SK-N-SH treated with all-trans-retinoic acid at 6 μM for 48 hours (cell line): ENCODE measurements around the gene NKX2-2.

Experiments
- ATAC-seq: fragments of 200-7000 bp; cut with Tn5 transposase; 3 replicates; pipeline ENCODE4 v1.9.1; 2020; ENCODE audit warnings: mild to moderate bottlenecking, moderate library complexity
- ARNTL ChIP-seq: fragments of 450-650 bp; formaldehyde crosslinking; IDR thresholded peaks from 2 replicates; pipeline ENCODE4 v1.5.0; 2020; ENCODE audit warnings: low read depth, mild to moderate bottlenecking, moderate library complexity, borderline replicate concordance
- BACH2 ChIP-seq: fragments of 250-450 bp; sonication (Bioruptor Pico); IDR thresholded peaks from 2 replicates; pipeline ENCODE4 v1.9.0; 2021; ENCODE audit warnings: mild to moderate bottlenecking, borderline replicate concordance
- CREB5 ChIP-seq: fragments of 250-450 bp; sonication (Bioruptor Pico); IDR thresholded peaks from 2 replicates; pipeline ENCODE4 v1.5.1; 2020; ENCODE audit warnings: low read depth, mild to moderate bottlenecking, moderate library complexity
- CSDC2 ChIP-seq: fragments of 250-450 bp; sonication (Bioruptor Pico); IDR thresholded peaks from 2 replicates; pipeline ENCODE4 v1.5.0; 2020; ENCODE audit warnings: mild to moderate bottlenecking, moderate library complexity
- CSRNP3 ChIP-seq: fragments of 250-450 bp; sonication (Bioruptor Pico); IDR thresholded peaks from 2 replicates; pipeline ENCODE4 v1.5.1; 2021; ENCODE audit warnings: mild to moderate bottlenecking, moderate library complexity
- ESRRG ChIP-seq: fragments of 250-450 bp; sonication (Bioruptor Pico); IDR thresholded peaks from 2 replicates; pipeline ENCODE4 v1.6.1; 2021; ENCODE audit warnings: mild to moderate bottlenecking
- GLIS3 ChIP-seq: fragments of 250-450 bp; sonication (Bioruptor Pico); IDR thresholded peaks from 2 replicates; pipeline ENCODE4 v1.5.0; 2020; ENCODE audit warnings: mild to moderate bottlenecking, moderate library complexity
- ISL1 ChIP-seq: fragments of 250-450 bp; sonication (Bioruptor Pico); IDR thresholded peaks from 2 replicates; pipeline ENCODE4 v2.1.2; 2022; ENCODE audit warnings: mild to moderate bottlenecking, moderate library complexity
- OSR1 ChIP-seq: fragments of 250-450 bp; sonication (Bioruptor Pico); IDR thresholded peaks from 2 replicates; pipeline ENCODE4 v1.8.0; 2022; ENCODE audit warnings: moderate library complexity, mild to moderate bottlenecking, inconsistent platforms
- PATZ1 ChIP-seq: fragments of 250-450 bp; sonication (Bioruptor Pico); IDR thresholded peaks from 2 replicates; pipeline ENCODE4 v1.8.0; 2020; ENCODE audit warnings: mild to moderate bottlenecking, moderate library complexity, borderline replicate concordance
- PPARA ChIP-seq: fragments of 250-450 bp; sonication (Bioruptor Pico); IDR thresholded peaks from 2 replicates; pipeline ENCODE4 v1.5.0; 2020; ENCODE audit warnings: mild to moderate bottlenecking, borderline replicate concordance
- RARB ChIP-seq: fragments of 250-450 bp; sonication (Bioruptor Pico); IDR thresholded peaks from 2 replicates; pipeline ENCODE4 v1.8.0; 2021; ENCODE audit warnings: mild to moderate bottlenecking, moderate library complexity
- SNAI2 ChIP-seq: fragments of 250-450 bp; sonication (Bioruptor Pico); IDR thresholded peaks from 2 replicates; pipeline ENCODE4 v1.5.0; 2020; ENCODE audit warnings: mild to moderate bottlenecking, moderate library complexity
- TCF4 ChIP-seq: fragments of 250-450 bp; sonication (Bioruptor Pico); IDR thresholded peaks from 2 replicates; pipeline ENCODE4 v1.8.0; 2021; ENCODE audit warnings: mild to moderate bottlenecking, moderate library complexity, borderline replicate concordance
- TOX ChIP-seq: fragments of 250-450 bp; sonication (Bioruptor Pico); IDR thresholded peaks from 2 replicates; pipeline ENCODE4 v1.8.0; 2021; ENCODE audit warnings: mild to moderate bottlenecking, moderate library complexity, borderline replicate concordance
- ZC3H10 ChIP-seq: fragments of 250-450 bp; sonication (Bioruptor Pico); IDR thresholded peaks from 2 replicates; pipeline ENCODE4 v1.5.1; 2021; ENCODE audit warnings: mild to moderate bottlenecking, moderate library complexity
- ZFP30 ChIP-seq: fragments of 450-650 bp; formaldehyde crosslinking; IDR thresholded peaks from 2 replicates; pipeline ENCODE4 v1.5.0; 2022; ENCODE audit warnings: mild to moderate bottlenecking, moderate library complexity
- ZNF565 ChIP-seq: fragments of 450-650 bp; formaldehyde crosslinking; conservative IDR thresholded peaks from 2 replicates; pipeline ENCODE4 v1.5.0; 2020; ENCODE audit warnings: low read depth, mild to moderate bottlenecking, moderate library complexity
- ZNF70 ChIP-seq: fragments of 450-650 bp; formaldehyde crosslinking; IDR thresholded peaks from 2 replicates; pipeline ENCODE4 v1.5.0; 2020; ENCODE audit warnings: mild to moderate bottlenecking, moderate library complexity
- ZNF8 ChIP-seq: fragments of 450-650 bp; formaldehyde crosslinking; IDR thresholded peaks from 2 replicates; pipeline ENCODE4 v1.5.0; 2020; ENCODE audit warnings: mild to moderate bottlenecking, moderate library complexity
- TF ChIP-seq, protein P1 (sequence below): fragments of 250-450 bp; sonication (Bioruptor Pico); IDR thresholded peaks from 2 replicates; pipeline ENCODE4 v1.5.0; 2020; ENCODE audit warnings: mild to moderate bottlenecking, moderate library complexity

The NKX2-2 gene

DNA sequence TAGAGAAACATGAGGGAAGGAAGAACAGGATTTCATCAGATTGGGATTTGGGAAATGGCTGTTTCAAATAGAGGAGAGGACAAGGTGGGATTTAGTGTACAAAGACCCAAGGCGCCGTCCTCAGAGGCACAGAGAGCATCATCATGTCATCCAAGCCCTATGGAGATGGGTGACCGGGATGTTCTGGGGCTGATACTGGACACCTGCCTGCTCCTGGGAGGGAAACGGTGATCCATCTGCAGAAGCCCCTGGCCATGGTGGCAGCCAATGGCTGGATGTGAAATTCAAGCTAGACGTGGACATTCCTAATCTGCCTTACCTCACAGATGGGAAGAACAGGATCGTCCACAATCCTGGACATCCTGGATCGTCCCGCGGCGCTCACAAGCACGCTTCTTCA is 12.7 kb downstream of the NKX2-2 start:
- no peak for TF ChIP-seq TOX (CRISPR knock-in tag)
- no peak for TF ChIP-seq CSRNP3 (CRISPR knock-in tag)
- no peak for TF ChIP-seq PATZ1
- TF ChIP-seq SNAI2 (CRISPR knock-in tag): no peak
- TF ChIP-seq, protein P1, sequence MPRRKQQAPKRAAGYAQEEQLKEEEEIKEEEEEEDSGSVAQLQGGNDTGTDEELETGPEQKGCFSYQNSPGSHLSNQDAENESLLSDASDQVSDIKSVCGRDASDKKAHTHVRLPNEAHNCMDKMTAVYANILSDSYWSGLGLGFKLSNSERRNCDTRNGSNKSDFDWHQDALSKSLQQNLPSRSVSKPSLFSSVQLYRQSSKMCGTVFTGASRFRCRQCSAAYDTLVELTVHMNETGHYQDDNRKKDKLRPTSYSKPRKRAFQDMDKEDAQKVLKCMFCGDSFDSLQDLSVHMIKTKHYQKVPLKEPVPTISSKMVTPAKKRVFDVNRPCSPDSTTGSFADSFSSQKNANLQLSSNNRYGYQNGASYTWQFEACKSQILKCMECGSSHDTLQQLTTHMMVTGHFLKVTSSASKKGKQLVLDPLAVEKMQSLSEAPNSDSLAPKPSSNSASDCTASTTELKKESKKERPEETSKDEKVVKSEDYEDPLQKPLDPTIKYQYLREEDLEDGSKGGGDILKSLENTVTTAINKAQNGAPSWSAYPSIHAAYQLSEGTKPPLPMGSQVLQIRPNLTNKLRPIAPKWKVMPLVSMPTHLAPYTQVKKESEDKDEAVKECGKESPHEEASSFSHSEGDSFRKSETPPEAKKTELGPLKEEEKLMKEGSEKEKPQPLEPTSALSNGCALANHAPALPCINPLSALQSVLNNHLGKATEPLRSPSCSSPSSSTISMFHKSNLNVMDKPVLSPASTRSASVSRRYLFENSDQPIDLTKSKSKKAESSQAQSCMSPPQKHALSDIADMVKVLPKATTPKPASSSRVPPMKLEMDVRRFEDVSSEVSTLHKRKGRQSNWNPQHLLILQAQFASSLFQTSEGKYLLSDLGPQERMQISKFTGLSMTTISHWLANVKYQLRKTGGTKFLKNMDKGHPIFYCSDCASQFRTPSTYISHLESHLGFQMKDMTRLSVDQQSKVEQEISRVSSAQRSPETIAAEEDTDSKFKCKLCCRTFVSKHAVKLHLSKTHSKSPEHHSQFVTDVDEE: no peak
- no peak for TF ChIP-seq BACH2
- no peak for TF ChIP-seq ZNF565 (CRISPR knock-in tag)
- no peak for TF ChIP-seq TCF4
- TF ChIP-seq ZFP30: no peak
- no peak for TF ChIP-seq CSDC2 (CRISPR knock-in tag)
- TF ChIP-seq RARB (CRISPR knock-in tag): no peak
- TF ChIP-seq ZC3H10 (CRISPR knock-in tag): no peak
- TF ChIP-seq ISL1 (CRISPR knock-in tag): no peak
- no peak for TF ChIP-seq GLIS3
- no peak for TF ChIP-seq OSR1 (CRISPR knock-in tag)
- no peak for TF ChIP-seq ZNF8 (CRISPR knock-in tag)
- no peak for TF ChIP-seq CREB5 (CRISPR knock-in tag)
- no peak for TF ChIP-seq ZNF70 (CRISPR knock-in tag)
- no peak for TF ChIP-seq ESRRG (CRISPR knock-in tag)
- no peak for TF ChIP-seq ARNTL (CRISPR knock-in tag)
- no peak for ATAC-seq

DNA sequence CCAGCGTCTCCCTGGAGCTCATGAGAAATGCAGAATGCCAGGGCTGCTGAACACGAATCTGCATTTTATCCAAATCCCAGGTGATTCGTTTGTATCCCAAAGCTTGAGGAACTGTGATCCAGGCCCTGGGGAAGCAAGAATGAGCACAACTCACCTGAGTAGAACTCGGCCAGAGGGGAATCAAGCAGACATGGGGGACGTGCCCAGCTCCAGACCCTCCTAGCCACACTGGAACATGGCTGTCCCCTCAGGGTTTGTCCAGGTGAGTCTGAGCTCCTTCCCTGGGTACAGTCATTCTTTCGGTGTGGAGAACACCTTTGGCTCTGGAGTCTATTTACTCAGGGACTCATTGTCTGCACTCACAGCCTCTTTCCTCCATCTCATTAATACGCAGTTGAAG is 13.3 kb downstream of the NKX2-2 start:
- ATAC-seq: no peak
- TF ChIP-seq GLIS3: no peak
- no peak for TF ChIP-seq ZFP30
- no peak for TF ChIP-seq ARNTL (CRISPR knock-in tag)
- TF ChIP-seq OSR1 (CRISPR knock-in tag): no peak
- TF ChIP-seq, protein P1: no peak
- no peak for TF ChIP-seq CSDC2 (CRISPR knock-in tag)
- TF ChIP-seq ESRRG (CRISPR knock-in tag): no peak
- TF ChIP-seq RARB (CRISPR knock-in tag): no peak
- TF ChIP-seq TCF4: no peak
- no peak for TF ChIP-seq CREB5 (CRISPR knock-in tag)
- no peak for TF ChIP-seq PATZ1
- TF ChIP-seq PPARA (CRISPR knock-in tag): no peak
- TF ChIP-seq ZNF565 (CRISPR knock-in tag): no peak
- no peak for TF ChIP-seq TOX (CRISPR knock-in tag)
- no peak for TF ChIP-seq CSRNP3 (CRISPR knock-in tag)
- no peak for TF ChIP-seq ZNF70 (CRISPR knock-in tag)
- no peak for TF ChIP-seq BACH2
- no peak for TF ChIP-seq ISL1 (CRISPR knock-in tag)
